GM18858 (cell line): Measurements from ENCODE around the gene KLF6.

Source experiments
- ATAC-seq: cut with Tn5 transposase; IDR thresholded peaks from one replicate; pipeline ENCODE4 v1.9.1; 2021; ENCODE audit not compliant: unreplicated experiment

Gene KLF6

DNA sequence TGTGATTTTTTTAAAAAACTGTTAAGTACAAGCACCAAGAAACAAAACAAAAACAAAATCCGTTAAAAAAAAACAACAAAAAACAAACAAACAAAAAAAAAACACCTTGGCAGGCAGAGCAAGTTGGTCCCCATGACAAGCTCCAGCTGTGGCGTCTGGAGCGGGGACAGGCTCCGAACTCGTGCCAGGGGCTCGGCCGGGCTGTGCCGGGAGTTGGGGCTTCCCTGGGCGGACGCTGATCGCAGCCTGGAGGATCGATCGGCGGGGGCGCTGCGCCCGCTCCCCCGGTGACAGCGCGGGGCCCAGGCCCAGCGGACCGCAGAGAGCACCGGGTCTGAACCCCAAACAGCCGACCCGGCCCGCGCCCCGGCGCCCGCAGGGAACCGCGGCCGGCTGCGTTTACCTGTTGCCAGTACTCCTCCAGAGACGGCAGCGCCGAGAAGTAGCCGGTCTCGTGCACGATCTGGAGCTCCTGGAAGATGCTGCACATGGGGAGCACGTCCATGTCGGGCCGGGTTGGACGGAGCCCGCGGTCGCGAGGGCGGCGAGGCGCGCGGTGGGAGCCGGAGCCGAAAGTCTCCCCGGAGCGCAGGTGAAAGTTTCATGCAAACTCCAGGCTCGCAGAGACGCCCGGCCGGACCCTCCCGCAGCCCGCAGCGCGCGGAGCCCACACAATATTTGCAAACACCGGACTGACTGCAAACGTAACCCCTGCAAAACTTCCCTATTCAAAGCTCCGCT lies at the start of gene KLF6:
Gene KLF6, minus strand, starts transcription at position 700 of the 741 bp plus-strand sequence. Its CDS starts 195 bp downstream, at position 505.
- ATAC-seq, result no peak

- ATAC-seq, result no peak
Observed at GRCh38 chr10:3834404-3834803, 49.4 kb upstream of the KLF6 start.

GRCh38 chr10:3833046-3833445 lies 48.0 kb upstream of the KLF6 start:
- ATAC-seq, result no peak

- no peak for ATAC-seq
Observed at GRCh38 chr10:3832022-3832786, 47.2 kb upstream of the KLF6 start.

GRCh38 chr10:3831608-3832007 lies 46.6 kb upstream of the KLF6 start:
- no peak for ATAC-seq

- no peak for ATAC-seq
Observed at GRCh38 chr10:3830946-3831345, 45.9 kb upstream of the KLF6 start.

DNA sequence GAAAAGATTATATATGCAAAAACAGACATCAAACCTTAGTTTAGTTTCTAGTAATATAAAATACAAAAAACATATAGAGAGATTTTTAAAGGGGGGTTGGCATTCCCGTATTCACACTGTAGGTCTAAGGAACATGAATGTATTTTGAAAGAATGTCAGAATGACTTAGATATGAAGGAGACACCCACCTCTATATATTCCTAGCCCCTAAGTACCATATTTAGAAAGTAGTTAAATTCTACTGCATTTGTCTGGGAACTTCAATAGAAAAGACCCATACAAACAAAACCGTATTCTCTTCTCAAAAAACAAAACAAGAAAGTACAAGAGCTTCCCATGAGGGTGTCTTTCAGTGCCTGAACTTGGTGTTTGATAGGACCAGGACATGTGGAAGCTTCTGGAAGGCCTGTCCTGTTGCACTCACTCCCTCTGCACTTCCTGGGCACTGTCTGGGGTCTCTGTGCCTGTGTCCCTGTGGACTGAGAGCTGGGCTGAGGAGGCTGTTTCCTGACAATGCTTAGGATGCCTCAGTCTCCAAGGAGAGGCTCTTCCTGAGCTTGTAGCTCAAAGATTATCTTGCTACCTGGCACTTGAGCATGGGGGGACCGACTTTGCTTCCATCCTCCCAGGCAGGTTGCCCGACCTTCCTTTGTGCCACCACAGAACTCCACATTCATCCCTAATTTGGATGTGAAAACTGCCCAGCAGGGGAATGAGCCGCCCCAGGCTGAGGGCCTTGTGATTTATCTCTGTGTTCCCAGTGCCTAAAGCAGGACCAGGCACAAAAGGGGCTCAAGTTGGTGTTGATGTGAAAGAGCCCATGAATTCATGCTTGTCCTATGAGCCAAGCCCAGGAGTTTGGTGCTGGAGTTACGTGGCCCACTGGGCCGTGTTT lies 44.4 kb upstream of the KLF6 start:
- ATAC-seq, result no peak

DNA sequence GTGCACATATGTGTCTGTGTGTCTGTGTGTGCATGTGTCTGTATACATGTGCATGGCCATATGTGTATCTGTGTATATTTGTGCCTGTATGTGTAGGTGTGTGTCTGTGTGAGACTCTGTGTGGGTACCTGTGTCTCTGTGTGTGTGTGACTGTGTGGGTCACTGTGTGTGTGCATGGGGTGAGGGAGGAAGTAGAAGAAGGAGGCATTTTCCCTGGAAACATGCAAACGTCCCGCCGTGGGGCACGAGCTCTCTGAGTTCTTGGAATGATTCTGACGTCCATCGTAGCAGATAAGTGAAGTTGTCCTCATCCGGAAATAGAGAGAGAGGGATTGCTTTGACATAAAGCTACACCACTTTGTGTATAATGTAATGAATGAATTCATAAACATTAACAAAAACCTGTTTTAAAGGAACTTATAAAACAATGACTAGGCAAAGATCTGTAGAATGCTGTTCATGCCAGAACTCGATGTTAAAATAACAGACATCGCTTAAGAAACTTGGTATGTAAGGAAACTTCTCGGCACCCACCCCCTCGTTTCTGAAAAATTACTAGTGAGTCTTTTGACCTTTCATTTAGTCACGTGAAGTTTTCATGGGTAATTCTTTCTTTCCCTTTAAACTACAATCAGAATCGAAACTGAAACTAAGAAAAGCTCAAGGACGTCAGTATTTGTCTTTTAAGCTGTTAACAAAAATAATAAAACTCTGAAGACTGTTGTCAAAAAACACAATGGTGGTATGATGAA lies 43.6 kb upstream of the KLF6 start:
- ATAC-seq, result no peak

DNA sequence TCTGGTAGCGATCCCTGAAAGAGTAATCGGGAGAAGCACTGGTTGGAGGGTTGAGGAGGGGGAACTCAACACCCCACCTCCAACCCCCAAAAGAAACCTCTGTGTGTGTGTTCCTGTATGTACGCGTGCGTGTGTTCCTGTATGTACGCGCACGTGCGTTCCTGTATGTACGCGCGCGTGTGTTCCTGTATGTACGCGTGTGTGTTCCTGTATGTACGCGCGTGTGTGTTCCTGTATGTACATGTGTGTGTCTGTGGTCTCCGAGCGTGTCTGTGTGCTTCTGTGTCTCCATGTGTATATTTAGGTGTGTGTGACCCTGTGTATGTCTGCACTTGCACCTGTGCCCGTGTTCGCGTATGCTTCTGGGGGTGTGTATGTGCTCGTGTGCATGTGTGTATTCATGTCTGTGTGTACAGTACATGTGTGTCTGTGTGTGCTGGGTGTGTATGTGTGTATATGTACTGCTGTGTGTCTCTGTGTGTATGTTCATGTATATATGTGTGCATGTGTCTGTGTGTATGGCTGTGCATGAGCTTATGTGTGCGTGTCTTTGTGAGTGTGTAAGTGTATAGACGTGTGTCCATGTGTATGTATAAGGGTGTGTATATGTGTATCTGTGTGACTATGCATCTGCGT lies 42.9 kb upstream of the KLF6 start:
- no peak for ATAC-seq

GRCh38 chr10:3827266-3827665 lies 42.3 kb upstream of the KLF6 start:
- no peak for ATAC-seq

DNA sequence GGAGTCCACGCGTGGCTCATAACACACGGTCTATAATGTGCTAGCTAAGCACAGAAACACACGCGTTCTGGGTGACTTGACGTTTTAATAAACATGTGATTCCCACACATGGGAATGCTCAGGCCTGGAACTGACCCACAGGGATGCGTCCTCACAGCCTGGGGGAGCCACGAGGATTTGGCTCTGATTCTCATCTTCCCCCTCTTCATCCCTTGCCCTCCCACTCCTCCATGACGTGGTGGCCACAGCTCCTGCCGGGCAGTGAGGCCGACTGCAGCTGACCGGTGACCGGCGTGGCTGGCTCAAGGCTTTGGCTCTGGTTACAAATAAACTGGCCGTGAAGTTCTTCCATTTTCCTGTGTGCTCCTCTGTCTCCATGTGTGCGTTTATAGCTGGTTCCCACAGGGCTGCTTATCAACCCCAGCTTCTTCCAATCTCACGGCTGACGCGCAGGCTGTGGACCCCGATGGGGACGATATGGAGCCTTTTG lies 40.9 kb upstream of the KLF6 start:
- ATAC-seq, result no peak

GRCh38 chr10:3825244-3825643 lies 40.2 kb upstream of the KLF6 start:
- ATAC-seq, result no peak

GRCh38 chr10:3822541-3823330 lies 37.7 kb upstream of the KLF6 start:
- ATAC-seq, result no peak

GRCh38 chr10:3820255-3820654 lies 35.2 kb upstream of the KLF6 start:
- no peak for ATAC-seq

DNA sequence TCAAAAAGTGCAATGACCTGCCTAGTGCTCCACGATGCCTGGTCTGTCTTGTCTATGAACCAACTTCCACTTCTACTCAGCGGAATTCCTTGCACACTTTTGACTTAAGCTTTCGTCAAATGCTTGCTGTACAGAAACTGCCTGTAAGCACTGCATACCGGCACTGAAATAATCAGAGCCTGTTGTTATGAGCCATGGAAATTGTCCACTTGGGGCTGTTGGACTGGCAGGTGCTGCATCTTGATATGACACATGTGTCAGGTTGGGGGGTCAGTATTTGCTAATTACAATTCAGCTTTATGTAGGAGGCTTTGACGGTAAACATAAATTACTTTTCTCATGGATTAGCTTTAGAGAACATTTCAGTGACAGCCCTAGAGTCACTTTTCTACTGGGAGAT lies 32.0 kb upstream of the KLF6 start:
- ATAC-seq, result no peak

- no peak for ATAC-seq
Observed at GRCh38 chr10:3814838-3815220, 29.8 kb upstream of the KLF6 start.

DNA sequence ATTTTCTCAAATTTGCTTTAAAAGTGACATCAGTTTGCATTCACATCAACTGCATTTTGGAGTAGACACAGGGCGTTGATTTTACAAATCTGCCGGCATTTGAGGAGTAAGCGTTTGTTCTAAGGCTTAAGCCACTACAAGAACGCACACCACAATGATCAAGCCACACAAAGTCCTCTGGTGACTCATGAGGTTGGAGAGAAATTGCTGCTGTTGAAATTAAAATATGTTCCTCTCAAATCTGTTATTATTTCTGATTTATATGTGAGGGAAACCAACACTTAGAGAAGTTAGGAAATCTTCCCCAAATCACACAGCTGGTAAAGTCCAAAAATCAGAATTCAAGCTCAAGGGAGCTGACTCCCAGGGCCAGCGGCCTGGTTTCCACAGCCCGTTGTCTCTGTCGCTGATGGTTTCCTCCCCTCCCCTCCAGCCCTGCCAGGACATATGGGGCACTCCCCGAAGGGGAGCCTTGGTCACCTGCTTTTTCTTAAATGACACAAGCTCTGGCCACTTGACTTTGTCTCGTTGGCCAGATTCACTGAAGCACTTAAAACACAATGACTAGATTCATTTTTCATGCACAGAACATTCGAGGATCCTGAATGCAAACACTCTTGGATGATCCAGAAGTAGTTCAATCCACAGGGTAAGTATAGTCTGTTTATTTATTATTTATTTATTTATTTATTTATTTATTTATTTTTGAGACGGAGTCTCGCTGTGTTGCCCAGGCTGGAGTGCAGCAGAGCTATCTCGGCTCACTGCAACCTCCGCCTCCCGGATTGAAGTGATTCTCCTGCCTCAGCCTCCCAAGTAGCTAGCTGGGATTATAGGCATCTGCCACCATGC lies 29.2 kb upstream of the KLF6 start:
- no peak for ATAC-seq

DNA sequence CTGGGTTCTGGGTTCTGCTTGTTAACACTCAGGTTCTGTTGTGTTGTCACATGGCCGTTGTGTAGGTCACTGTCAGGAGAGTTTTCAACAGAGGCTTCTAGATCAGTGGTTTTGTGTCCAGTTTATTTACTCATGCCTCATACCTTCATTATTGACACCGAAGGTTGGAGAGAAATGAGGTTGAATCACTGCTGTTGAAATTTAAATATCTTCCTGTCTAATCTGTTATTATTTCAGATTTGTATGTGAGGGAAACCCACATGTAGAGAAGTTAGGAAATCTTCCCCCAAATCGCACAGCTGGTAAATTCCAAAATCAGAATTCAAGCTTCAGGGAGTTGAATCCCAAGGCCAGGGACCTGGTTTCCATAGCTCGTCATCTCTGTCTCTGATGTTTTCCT lies 28.3 kb upstream of the KLF6 start:
- ATAC-seq, result no peak
